ENCODE measurements around the gene TROAP. TPM values are rescaled to one million over a fixed set of nuclear protein-coding genes. Genes with fewer than 3 reads are reported as not detected.

Gene TROAP
- total and polyA plus RNA-seq, 9 of the 15 experiments (the other 6 are each of a cell fraction or from before 2014, with no cell fraction given): 46.4 to 171 (median 59.8) TPM

DNA sequence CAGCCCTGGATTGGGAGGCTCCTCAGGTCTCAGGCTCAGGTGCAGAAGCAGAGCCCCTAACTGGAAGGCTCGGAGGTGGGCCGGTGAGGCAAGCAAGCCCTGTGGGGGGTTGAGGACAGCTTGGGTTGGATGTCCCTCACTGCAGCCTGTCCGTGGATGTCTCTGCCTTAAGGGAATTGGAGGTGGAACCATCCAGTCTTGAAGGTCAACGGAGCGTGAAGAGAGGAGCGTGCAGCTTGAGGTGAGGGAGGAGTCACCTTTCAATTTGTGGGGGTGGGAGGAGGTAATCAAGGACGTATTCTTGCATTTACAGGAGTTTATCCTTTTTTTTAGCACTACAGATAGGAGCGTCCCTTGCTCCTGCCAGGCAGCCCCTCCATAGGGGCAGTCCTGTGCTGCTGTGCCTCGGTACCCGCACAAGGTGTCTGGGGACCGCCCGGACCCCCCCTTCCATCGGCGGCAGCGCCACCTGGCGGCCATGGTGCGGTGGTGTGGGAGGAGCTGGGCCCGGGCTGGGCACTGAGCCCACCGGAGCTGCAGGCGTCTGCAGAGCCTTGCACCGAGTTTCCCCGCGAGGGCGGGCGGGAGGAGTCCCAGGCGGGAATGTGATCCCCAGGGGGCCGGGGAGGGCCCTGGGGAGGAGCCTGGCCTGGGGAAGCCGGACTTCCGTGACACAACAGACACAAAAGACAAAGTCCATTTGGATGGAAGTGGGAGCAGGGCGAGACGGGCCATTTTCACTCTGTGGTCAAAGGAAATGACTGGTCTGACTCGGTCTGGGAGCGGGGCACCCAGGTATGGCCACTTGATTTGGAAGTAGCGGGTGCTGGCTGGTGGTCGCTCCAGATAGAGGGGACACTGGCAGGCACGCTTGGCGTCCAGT, 24.5 kb downstream of the TROAP start (continued):
- TF ChIP-seq, protein P1, sequence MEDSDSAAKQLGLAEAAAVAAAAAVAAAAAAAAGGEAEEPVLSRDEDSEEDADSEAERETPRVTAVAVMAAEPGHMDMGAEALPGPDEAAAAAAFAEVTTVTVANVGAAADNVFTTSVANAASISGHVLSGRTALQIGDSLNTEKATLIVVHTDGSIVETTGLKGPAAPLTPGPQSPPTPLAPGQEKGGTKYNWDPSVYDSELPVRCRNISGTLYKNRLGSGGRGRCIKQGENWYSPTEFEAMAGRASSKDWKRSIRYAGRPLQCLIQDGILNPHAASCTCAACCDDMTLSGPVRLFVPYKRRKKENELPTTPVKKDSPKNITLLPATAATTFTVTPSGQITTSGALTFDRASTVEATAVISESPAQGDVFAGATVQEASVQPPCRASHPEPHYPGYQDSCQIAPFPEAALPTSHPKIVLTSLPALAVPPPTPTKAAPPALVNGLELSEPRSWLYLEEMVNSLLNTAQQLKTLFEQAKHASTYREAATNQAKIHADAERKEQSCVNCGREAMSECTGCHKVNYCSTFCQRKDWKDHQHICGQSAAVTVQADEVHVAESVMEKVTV (CRISPR knock-in tag; IDR thresholded peaks at IDR 0.05): peak; percentile 31; the same call in 1 of the 2 replicates
- TF ChIP-seq, protein P2, sequence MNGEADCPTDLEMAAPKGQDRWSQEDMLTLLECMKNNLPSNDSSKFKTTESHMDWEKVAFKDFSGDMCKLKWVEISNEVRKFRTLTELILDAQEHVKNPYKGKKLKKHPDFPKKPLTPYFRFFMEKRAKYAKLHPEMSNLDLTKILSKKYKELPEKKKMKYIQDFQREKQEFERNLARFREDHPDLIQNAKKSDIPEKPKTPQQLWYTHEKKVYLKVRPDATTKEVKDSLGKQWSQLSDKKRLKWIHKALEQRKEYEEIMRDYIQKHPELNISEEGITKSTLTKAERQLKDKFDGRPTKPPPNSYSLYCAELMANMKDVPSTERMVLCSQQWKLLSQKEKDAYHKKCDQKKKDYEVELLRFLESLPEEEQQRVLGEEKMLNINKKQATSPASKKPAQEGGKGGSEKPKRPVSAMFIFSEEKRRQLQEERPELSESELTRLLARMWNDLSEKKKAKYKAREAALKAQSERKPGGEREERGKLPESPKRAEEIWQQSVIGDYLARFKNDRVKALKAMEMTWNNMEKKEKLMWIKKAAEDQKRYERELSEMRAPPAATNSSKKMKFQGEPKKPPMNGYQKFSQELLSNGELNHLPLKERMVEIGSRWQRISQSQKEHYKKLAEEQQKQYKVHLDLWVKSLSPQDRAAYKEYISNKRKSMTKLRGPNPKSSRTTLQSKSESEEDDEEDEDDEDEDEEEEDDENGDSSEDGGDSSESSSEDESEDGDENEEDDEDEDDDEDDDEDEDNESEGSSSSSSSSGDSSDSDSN (IDR thresholded peaks at IDR 0.05; ENCODE audit: borderline replicate concordance in 1 of 2, low read depth in 2 of 2, low read length in 2 of 2): 0 out of 4 replicates have a peak, but pooled peaks of 1 of the 2 experiments have one; percentile 23
- TF ChIP-seq HOXB6 (CRISPR knock-in tag; IDR thresholded peaks at IDR 0.05; ENCODE audit: borderline replicate concordance) (no peak), PYGO2 (tag; IDR thresholded peaks at IDR 0.05) (no peak), ERF (CRISPR knock-in tag; IDR thresholded peaks at IDR 0.05) (no peak), SAFB (IDR thresholded peaks at IDR 0.05; ENCODE audit: borderline replicate concordance, low read depth, low read length) (no peak), GATAD2A (IDR thresholded peaks at IDR 0.05) (0 out of 2 replicates have a peak, but pooled peaks have one; percentile 20), SMC3 (conservative IDR thresholded peaks at IDR 0.05; ENCODE audit: insufficient read depth, low read depth, low read length) (peak; percentile 66), CREB1 (IDR thresholded peaks at IDR 0.05) (no peak), CREB1 (CRISPR knock-in tag; IDR thresholded peaks at IDR 0.05) (0 out of 2 replicates have a peak, but pooled peaks have one; percentile 27), LARP7 (IDR thresholded peaks at IDR 0.05) (no peak), FOSL1 (tag; conservative IDR thresholded peaks at IDR 0.05) (no peak)
- TF ChIP-seq, protein P3, sequence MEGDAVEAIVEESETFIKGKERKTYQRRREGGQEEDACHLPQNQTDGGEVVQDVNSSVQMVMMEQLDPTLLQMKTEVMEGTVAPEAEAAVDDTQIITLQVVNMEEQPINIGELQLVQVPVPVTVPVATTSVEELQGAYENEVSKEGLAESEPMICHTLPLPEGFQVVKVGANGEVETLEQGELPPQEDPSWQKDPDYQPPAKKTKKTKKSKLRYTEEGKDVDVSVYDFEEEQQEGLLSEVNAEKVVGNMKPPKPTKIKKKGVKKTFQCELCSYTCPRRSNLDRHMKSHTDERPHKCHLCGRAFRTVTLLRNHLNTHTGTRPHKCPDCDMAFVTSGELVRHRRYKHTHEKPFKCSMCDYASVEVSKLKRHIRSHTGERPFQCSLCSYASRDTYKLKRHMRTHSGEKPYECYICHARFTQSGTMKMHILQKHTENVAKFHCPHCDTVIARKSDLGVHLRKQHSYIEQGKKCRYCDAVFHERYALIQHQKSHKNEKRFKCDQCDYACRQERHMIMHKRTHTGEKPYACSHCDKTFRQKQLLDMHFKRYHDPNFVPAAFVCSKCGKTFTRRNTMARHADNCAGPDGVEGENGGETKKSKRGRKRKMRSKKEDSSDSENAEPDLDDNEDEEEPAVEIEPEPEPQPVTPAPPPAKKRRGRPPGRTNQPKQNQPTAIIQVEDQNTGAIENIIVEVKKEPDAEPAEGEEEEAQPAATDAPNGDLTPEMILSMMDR (IDR thresholded peaks at IDR 0.05 in 2 of 3, conservative IDR thresholded peaks at IDR 0.05 in 1 of 3; ENCODE audit: insufficient read depth in 2 of 3, low read depth in 1 of 3, low read length in 3 of 3): peak; percentile 75 to 93 (median 92)
- TF ChIP-seq, protein P4, sequence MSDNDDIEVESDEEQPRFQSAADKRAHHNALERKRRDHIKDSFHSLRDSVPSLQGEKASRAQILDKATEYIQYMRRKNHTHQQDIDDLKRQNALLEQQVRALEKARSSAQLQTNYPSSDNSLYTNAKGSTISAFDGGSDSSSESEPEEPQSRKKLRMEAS (CRISPR knock-in tag; IDR thresholded peaks at IDR 0.05): no peak
- TF ChIP-seq, protein P5, sequence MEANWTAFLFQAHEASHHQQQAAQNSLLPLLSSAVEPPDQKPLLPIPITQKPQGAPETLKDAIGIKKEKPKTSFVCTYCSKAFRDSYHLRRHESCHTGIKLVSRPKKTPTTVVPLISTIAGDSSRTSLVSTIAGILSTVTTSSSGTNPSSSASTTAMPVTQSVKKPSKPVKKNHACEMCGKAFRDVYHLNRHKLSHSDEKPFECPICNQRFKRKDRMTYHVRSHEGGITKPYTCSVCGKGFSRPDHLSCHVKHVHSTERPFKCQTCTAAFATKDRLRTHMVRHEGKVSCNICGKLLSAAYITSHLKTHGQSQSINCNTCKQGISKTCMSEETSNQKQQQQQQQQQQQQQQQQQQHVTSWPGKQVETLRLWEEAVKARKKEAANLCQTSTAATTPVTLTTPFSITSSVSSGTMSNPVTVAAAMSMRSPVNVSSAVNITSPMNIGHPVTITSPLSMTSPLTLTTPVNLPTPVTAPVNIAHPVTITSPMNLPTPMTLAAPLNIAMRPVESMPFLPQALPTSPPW (CRISPR knock-in tag; IDR thresholded peaks at IDR 0.05): peak; percentile 96

All from K562 (cell line).